LoVo (cell line): Measurements from ENCODE around the gene SIRT7.
A peak's percentile ranks its signal among the peaks of the same experiment; 100 is the strongest.

ENCODE experiments used
- DNase-seq: peaks from one replicate; pipeline ENCODE4 v3.0.0-alpha.2; 2016; ENCODE audit warnings: low spot score

SIRT7 gene, protein sequence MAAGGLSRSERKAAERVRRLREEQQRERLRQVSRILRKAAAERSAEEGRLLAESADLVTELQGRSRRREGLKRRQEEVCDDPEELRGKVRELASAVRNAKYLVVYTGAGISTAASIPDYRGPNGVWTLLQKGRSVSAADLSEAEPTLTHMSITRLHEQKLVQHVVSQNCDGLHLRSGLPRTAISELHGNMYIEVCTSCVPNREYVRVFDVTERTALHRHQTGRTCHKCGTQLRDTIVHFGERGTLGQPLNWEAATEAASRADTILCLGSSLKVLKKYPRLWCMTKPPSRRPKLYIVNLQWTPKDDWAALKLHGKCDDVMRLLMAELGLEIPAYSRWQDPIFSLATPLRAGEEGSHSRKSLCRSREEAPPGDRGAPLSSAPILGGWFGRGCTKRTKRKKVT

DNA sequence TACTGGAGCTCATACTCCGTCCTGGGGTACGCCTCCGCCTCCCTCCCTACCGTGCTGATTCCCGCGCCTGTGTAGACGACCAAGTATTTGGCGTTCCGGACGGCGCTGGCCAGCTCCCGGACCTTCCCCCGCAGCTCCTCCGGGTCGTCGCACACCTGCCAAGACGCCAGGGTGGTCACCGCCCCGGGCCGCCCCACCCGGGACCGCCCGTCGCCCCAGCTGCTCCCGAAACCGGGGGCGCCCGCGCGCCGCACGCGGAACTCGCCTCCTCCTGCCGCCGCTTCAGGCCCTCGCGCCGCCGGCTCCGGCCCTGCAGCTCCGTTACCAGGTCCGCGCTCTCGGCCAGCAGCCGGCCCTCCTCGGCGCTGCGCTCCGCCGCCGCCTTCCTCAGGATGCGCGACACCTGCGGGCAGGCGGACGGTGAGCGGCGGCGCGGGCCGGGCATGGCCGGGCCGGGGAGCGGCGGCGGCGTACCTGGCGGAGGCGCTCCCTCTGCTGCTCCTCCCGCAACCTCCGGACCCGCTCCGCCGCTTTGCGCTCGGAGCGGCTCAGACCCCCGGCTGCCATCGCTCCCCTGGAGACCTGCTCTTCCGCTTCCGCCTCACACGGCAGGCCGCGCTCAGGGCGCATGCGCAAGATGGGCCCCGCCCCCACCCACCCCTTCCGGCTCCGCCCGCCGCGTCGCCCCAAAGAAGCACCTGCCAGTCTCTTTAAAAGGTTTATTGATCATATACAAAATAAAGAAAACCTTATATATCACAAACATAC, at the start of gene SIRT7:
Gene SIRT7 (minus strand): TSS at position 612 of the 768 bp plus-strand sequence. CDS start 45 bp downstream, at position 567.
- peak; percentile 88 for DNase-seq

GRCh38 chr17:81967244-81967532, 49.2 kb upstream of the SIRT7 start:
- DNase-seq = no peak

DNA sequence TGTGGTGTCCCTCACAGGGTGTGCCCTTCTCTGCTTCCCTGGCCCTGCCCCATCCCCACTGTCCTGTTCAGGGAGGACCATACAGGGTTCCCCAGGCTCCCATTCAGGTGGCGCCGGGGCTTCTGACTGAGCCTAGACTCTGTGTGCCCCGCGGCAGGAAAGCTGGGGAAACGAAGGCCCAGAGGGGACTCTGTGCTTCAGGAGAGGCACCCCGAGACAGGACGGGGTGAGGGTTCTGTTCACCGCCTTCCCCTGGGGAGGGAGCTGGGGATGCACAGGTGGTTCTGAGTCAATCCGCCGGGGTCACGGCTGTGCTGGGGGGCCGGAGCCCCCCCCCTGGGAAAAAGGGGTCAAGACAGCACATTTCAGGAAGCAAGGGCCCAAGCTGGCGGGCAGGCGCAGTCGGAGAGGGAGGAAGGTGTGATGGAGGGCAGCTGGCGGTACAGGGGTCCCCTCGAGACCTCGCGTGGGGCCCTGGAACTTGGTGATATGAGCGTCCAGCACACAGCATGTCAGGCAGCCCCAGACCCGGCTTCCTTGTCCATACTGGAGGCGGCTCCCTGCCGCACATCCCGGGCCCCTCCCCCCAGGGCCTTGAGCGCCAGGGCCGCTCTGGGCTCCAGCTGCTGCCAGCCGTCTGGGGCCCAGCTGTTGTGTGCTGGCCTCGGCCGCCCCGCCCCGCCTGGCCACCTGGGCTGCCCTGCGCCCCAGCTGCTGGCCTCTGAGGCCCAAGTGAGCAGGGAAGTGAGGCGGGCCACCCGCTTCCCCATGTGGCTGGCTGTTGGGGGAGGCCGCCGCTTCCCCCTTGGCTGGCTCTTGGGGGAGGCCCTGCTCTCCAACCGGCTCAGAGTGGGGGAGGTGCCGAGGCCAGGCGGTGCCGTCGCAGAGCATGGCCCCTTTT, 48.6 kb upstream of the SIRT7 start:
- DNase-seq = no peak

DNA sequence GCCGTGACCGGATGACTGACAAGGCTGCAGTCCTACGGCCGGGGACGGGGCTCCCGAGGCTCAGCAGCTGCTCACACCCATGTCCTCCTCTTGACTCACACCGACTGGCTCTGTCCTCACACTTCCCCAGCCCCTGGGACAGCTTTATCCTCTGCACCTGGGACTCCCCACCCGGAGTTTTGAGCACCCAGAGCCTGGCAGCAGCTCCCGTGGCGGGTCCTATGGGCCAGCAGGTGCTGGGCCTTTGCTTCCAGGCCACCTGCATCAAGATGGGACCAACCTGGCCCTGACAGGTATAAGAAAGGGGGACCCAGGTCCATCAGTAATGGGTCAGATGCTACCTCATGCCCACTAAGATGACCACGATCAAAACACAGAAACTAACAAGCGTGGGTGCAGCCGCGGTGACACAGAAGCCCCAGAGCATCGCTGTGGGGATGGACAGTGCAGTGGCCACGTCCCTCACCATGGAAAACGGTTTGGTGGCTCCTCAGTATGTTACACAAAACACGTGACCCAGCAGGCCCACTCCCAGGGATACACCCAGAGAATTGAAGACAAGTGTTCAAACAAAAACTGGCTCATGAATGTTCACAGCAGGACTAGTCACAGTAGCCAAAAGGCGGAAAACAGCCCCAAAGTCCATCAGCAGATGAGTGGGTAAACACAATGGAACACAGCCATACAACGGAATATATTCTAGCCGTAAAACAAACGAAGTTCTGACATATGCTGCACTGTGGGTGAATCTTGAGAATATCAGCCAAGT, 46.3 kb upstream of the SIRT7 start:
- DNase-seq = no peak

DNA sequence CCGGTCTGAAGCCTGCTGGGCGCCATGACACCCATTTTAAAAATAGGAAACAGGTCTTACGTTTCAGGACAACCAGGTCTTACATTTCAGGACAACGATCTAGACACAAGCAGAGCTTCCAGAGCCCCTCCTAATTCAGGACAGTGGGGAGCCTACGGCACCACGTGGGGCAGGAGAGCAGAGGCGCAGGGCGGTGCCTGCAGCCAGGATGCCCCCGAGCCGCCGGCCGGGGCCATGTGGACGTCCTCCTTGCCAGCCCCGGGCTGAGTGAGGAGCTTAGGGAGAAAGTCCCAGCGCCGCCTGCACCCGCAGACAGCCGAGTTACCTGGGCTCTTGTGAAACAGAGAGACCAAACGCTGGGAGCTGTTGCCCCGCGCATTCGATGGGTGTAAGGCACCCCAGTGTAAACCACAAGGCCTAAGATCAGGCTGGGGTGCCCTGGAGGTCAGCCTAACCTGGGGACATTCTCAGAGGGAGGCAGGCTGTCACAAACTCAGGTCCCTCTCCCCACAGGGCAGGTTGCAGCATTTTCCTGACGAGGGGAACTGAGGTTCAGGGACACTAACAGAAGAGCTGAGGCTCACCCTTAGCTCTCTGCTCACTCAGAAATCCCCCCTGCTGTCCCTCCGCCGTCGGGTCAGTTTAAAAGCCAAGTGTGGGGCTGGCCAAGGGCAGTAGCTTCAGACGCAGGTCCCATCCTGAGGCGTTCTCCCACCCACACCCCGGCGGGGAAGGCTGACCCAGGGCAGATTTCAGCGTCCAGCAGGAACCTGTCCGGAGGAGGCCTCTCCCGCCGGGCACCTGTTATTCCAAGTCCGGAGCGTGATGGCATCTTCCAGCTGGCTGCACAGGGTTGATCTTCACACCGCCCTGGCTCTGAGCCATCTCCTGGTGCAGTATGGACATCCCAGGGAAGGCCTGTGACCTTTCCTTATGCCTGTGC, 44.8 kb upstream of the SIRT7 start:
- no peak for DNase-seq

- DNase-seq = no peak
Observed at GRCh38 chr17:81961521-81962498, 43.8 kb upstream of the SIRT7 start.

- peak; percentile 35 for DNase-seq
Observed at GRCh38 chr17:81961087-81961511, 43.1 kb upstream of the SIRT7 start, which contains the start of gene NOTUM. Gene NOTUM, minus strand, starts transcription at chr17:81961187. Its CDS starts 278 bp downstream, at chr17:81960909.

- DNase-seq = no peak
Observed at GRCh38 chr17:81960130-81960958, 42.4 kb upstream of the SIRT7 start.

DNA sequence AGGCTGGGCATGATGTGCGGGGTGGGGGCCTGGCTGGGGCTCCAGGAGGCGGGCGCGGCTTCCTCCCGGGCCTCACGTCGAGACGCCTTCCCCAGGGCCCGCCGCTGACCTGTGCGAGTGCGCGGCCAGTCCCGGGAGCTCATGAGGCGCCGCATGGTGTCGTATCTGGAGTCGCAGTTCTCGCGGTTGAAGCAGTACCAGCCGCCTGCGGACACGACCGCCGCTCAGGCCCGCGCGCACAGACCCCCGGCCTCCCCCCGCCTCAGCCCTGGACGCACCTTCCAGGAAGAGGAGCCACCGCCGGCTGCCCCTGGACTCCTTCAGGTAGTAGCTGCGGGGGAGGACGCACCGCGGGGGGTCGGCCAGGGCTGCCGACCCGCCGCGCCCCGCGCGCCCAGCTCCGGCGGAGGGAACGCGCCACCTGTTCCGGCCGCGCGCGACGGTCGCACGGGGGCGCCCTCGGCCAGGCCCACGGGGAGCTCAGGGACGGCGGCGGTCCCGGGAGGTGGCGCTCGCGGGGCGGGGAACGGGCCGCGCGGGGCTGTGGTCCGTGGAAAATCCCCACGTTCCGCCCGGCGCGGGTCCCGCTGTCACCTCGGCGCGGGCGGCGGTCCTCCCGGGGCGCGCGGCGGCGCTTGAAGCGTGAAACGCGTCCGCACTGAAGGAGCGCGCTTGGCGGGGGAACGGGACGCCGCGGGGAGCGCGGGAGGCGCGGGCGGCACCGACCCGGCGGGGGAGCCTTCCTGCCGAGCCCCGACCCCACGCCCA, 41.6 kb upstream of the SIRT7 start:
- peak; percentile 69 for DNase-seq

- no peak for DNase-seq
Observed at GRCh38 chr17:81958633-81959342, 40.8 kb upstream of the SIRT7 start.

GRCh38 chr17:81957691-81958432, 39.9 kb upstream of the SIRT7 start:
- DNase-seq = no peak

DNA sequence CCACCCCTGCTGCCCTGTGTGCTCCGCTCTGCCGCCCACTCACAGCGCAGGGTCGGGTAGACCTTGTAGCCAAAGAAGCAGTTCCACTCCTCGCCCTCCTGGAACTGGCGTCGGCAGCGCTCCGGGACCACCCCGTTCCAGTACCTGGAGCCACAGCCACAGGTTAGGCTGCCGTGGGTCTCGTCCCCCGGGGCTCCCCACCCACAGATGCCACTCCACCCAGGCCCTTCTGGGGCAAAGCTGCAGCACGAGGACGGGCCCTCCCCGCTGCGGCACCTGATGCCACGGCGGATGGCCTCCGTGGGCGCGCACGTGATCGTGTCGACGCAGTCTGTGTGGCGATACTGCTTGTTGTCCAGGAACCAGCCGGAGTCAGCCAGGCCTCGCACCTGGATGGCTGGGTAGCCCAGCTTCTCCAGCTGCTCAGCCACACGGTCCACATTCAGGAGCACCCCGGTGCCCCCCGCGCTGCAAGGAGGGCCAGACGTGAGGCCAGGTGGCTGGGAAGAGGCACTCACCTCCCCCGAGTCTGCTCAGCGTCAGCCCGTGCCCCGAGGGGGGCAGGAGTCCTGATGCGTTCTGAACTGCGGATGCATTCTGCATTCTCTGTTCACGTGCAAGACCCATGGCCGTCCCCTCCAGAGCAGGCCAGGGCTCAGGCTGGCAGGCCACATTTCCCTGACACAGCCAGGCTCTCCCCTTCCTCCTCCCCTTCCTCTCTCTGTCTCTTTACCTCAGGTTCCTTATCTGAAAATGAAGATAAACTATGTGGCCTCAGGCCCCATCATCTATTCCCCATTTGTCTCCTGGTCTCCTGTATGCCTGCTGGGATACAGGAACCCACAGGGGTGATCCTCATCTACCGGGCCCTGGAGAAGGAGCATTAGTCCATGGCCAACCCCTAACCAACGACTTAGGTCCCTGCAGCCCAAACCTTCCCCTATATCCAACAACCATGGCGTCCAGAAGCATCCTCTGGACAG, 38.9 kb upstream of the SIRT7 start:
- no peak for DNase-seq

- DNase-seq = no peak
Observed at GRCh38 chr17:81955756-81956544, 38.0 kb upstream of the SIRT7 start.
